ENCODE measurements around the gene SMIM3. TPM values are rescaled to one million over a fixed set of nuclear protein-coding genes. Genes with fewer than 3 reads are reported as not detected.

SMIM3 gene
- total RNA-seq, 1 experiment from 2014 or later, result 55.2 TPM

GRCh38 chr5:150777685-150778084 is 872 bp upstream of the SMIM3 start:
- DNase-seq (ENCODE audit: low read depth, low spot score) (no peak), ATAC-seq (no peak)
- in situ Hi-C loops (cut with HindIII; ENCODE audit: low pct_unique_long_range_greater_than_20kb, low sequenced_read_pairs), result no loop called here
- Histone ChIP-seq H3K4me3 (ENCODE audit: low read depth in 2 of 2, low read length in 2 of 2) (peak overlapping the region; percentile 87 to 88), H3K27me3 (ENCODE audit: control insufficient read depth, insufficient read depth, low read length) (no peaks in the 10 kb centered on the region), H3K36me3 (ENCODE audit: control insufficient read depth, insufficient read depth, low read length) (peaks cover 2% of the 10 kb centered on the region; the same call in 1 of the 2 replicates), H3K27ac (ENCODE audit: low read length) (peak overlapping the region; percentile 86), H3K4me1 (ENCODE audit: control insufficient read depth, insufficient read depth, low read length) (peaks cover 44% of the 10 kb centered on the region), H3K9me3 (ENCODE audit: control insufficient read depth, insufficient read depth, low read depth, low read length) (no peaks in the 10 kb centered on the region)
- CTCF ChIA-PET, result no interaction called here
- TF ChIP-seq REST (IDR thresholded peaks at IDR 0.05; ENCODE audit: insufficient read depth in 1 of 2, low read depth in 2 of 2, low read length in 1 of 2) (no peak), CTCF (IDR thresholded peaks at IDR 0.05) (no peak), TCF7L2 (IDR thresholded peaks at IDR 0.05; ENCODE audit: low read depth, low read length) (no peak), SIN3A (IDR thresholded peaks at IDR 0.05; ENCODE audit: borderline replicate concordance, insufficient read depth, low read depth, low read length) (no peak)
- POLR2A ChIA-PET, result interaction anchor here (0.6 kb wide), 1 partner anchor 102 kb away, joined by 9 read pairs; no protein-coding TSS in a partner anchor
- intact Hi-C loops (cut with micrococcal nuclease; ENCODE audit: unreplicated experiment), result no loop called here
- no TSS peak for BruUV-seq (replicated peaks)

- no TSS peak for BruUV-seq (replicated peaks)
- intact Hi-C loops (cut with micrococcal nuclease; ENCODE audit: unreplicated experiment) (no loop called here), in situ Hi-C loops (cut with HindIII; ENCODE audit: low pct_unique_long_range_greater_than_20kb, low sequenced_read_pairs) (no loop called here)
- Histone ChIP-seq H3K36me3 (ENCODE audit: control insufficient read depth, insufficient read depth, low read length) (peaks cover 2% of the 10 kb centered on the region; the same call in 1 of the 2 replicates), H3K27me3 (ENCODE audit: control insufficient read depth, insufficient read depth, low read length) (no peaks in the 10 kb centered on the region), H3K9me3 (ENCODE audit: control insufficient read depth, insufficient read depth, low read depth, low read length) (no peaks in the 10 kb centered on the region), H3K4me3 (ENCODE audit: low read depth in 2 of 2, low read length in 2 of 2) (peak overlapping the region; percentile 87 to 88), H3K27ac (ENCODE audit: low read length) (peak overlapping the region; percentile 86), H3K4me1 (ENCODE audit: control insufficient read depth, insufficient read depth, low read length) (peaks cover 48% of the 10 kb centered on the region)
- DNase-seq (ENCODE audit: low read depth, low spot score) (no peak), ATAC-seq (peak; percentile 23)
- TF ChIP-seq CTCF (IDR thresholded peaks at IDR 0.05) (no peak), REST (IDR thresholded peaks at IDR 0.05; ENCODE audit: insufficient read depth in 1 of 2, low read depth in 2 of 2, low read length in 1 of 2) (no peak)
- POLR2A ChIA-PET, result no interaction called here
- CTCF ChIA-PET, result interaction anchor here (0.9 to 1.5 kb wide), 2 partner anchors 10 to 69 kb away, joined by 3 to 4 read pairs; partner anchors contain the start of gene IRGM
These were observed 455 bp upstream of the SMIM3 start for GRCh38 chr5:150778088-150778516.

Data from Panc1 (cell line).